Central memory CD8-positive, alpha-beta T cell (primary cell): Measurements from ENCODE around the gene UBE2B.
A peak's percentile ranks its signal among the peaks of the same experiment; 100 is the strongest.
"Not testable (repeated sequence)": the region's sequence is repeated elsewhere in the genome, so short reads cannot be mapped to it uniquely, and the experiment has no call there.

Experiments used
- ATAC-seq: fragments of 150-1000 bp; cut with Tn5 transposase; replicated peaks from 2 replicates; pipeline ENCODE4 v1.10.0; 2022; ENCODE audit warnings: mild to moderate bottlenecking, moderate FRiP score, moderate number of reproducible peaks; ENCODE audit not compliant: poor library complexity, severe bottlenecking; ENCODE audit errors: extremely low read depth
- DNase-seq, 2 donors: peaks; one replicate each; pipeline ENCODE4 v3.0.0; 2021; ENCODE audit warnings: low spot score in 2 of 2
- H3K27ac Mint-ChIP-seq: one replicate; pipeline ENCODE4 v1.8.0; 2022; ENCODE audit warnings: low read depth, mild to moderate bottlenecking, moderate library complexity, mixed read lengths
- H3K27me3 Mint-ChIP-seq: one replicate; pipeline ENCODE4 v1.8.0; 2022; ENCODE audit warnings: mixed read lengths
- H3K36me3 Mint-ChIP-seq: one replicate; pipeline ENCODE4 v1.8.0; 2022; ENCODE audit warnings: mild to moderate bottlenecking, moderate library complexity, mixed read lengths; ENCODE audit not compliant: insufficient read depth
- H3K4me1 Mint-ChIP-seq: one replicate; pipeline ENCODE4 v1.8.0; 2022; ENCODE audit warnings: mixed read lengths
- H3K4me3 Mint-ChIP-seq: one replicate; pipeline ENCODE4 v1.8.0; 2022; ENCODE audit warnings: mild to moderate bottlenecking, moderate library complexity, mixed read lengths
- H3K9me3 Mint-ChIP-seq: one replicate; pipeline ENCODE4 v1.8.0; 2022; ENCODE audit warnings: mixed read lengths

Gene UBE2B

GRCh38 chr5:134370871-134371833 lies at the start of gene UBE2B:
Gene UBE2B (plus strand): TSS chr5:134371569. CDS start chr5:134371596, 27 bp downstream.
- ATAC-seq, result peak; percentile 78
- H3K36me3 Mint-ChIP-seq, result peaks cover 38% of the 10 kb centered on the region
- H3K4me3 Mint-ChIP-seq, result peak within 1 kb of the TSS; percentile 92
- no peaks in the 10 kb centered on the region for H3K27me3 Mint-ChIP-seq
- no peaks in the 10 kb centered on the region for H3K9me3 Mint-ChIP-seq
- peaks cover 42% of the 10 kb centered on the region for H3K4me1 Mint-ChIP-seq
- peak within 1 kb of the TSS; percentile 99 for H3K27ac Mint-ChIP-seq
- peak; percentile 96 to 99 for DNase-seq

- Mint-ChIP-seq H3K36me3 (peaks cover 1% of the 10 kb centered on the region), H3K9me3 (peaks cover 16% of the 10 kb centered on the region), H3K4me1 (no peaks in the 10 kb centered on the region), H3K27me3 (no peaks in the 10 kb centered on the region), H3K4me3 (no peak overlapping the region), H3K27ac (no peak overlapping the region)
- no peak for ATAC-seq
- DNase-seq, result no peak
Measured at GRCh38 chr5:134327327-134327726, 44.0 kb upstream of the UBE2B start.

GRCh38 chr5:134328619-134329018 lies 42.8 kb upstream of the UBE2B start:
- ATAC-seq, result no peak
- Mint-ChIP-seq H3K36me3 (peaks cover 1% of the 10 kb centered on the region), H3K27me3 (no peaks in the 10 kb centered on the region), H3K4me3 (no peak overlapping the region), H3K9me3 (peaks cover 16% of the 10 kb centered on the region), H3K4me1 (no peaks in the 10 kb centered on the region), H3K27ac (no peak overlapping the region)
- no peak for DNase-seq

GRCh38 chr5:134336833-134337232 lies 34.5 kb upstream of the UBE2B start:
- not testable (repeated sequence) for H3K36me3 Mint-ChIP-seq, H3K4me3 Mint-ChIP-seq, H3K27ac Mint-ChIP-seq, DNase-seq, H3K9me3 Mint-ChIP-seq, ATAC-seq, H3K4me1 Mint-ChIP-seq
- peaks cover 28% of the 10 kb centered on the region for H3K27me3 Mint-ChIP-seq

- H3K4me1 Mint-ChIP-seq, H3K9me3 Mint-ChIP-seq, H3K27ac Mint-ChIP-seq, DNase-seq, H3K27me3 Mint-ChIP-seq, ATAC-seq, H3K36me3 Mint-ChIP-seq, H3K4me3 Mint-ChIP-seq: not testable (repeated sequence)
Measured at GRCh38 chr5:134343500-134343899, 27.9 kb upstream of the UBE2B start.

GRCh38 chr5:134345476-134345875 lies 25.9 kb upstream of the UBE2B start:
- H3K27me3 Mint-ChIP-seq, H3K36me3 Mint-ChIP-seq, H3K4me3 Mint-ChIP-seq, ATAC-seq, H3K4me1 Mint-ChIP-seq, DNase-seq, H3K27ac Mint-ChIP-seq, H3K9me3 Mint-ChIP-seq: not testable (repeated sequence)

GRCh38 chr5:134345996-134346395 lies 25.4 kb upstream of the UBE2B start:
- ATAC-seq (no peak), DNase-seq (no peak)
- Mint-ChIP-seq H3K27me3 (no peaks in the 10 kb centered on the region), H3K4me1 (no peaks in the 10 kb centered on the region), H3K4me3 (no peak overlapping the region), H3K27ac (no peak overlapping the region), H3K36me3 (no peaks in the 10 kb centered on the region), H3K9me3 (no peaks in the 10 kb centered on the region)

- no peaks in the 10 kb centered on the region for H3K36me3 Mint-ChIP-seq
- H3K9me3 Mint-ChIP-seq, result no peaks in the 10 kb centered on the region
- no peak for ATAC-seq
- no peaks in the 10 kb centered on the region for H3K27me3 Mint-ChIP-seq
- H3K27ac Mint-ChIP-seq, result no peak overlapping the region
- no peak for DNase-seq
- no peaks in the 10 kb centered on the region for H3K4me1 Mint-ChIP-seq
- no peak overlapping the region for H3K4me3 Mint-ChIP-seq
Measured at GRCh38 chr5:134349463-134349862, 21.9 kb upstream of the UBE2B start.

- Mint-ChIP-seq H3K4me1 (peaks cover 4% of the 10 kb centered on the region), H3K9me3 (no peaks in the 10 kb centered on the region), H3K27me3 (no peaks in the 10 kb centered on the region), H3K36me3 (no peaks in the 10 kb centered on the region), H3K4me3 (no peak overlapping the region), H3K27ac (no peak overlapping the region)
- no peak for DNase-seq
- ATAC-seq, result no peak
Measured at GRCh38 chr5:134355681-134356080, 15.7 kb upstream of the UBE2B start.

GRCh38 chr5:134365604-134366003 lies 5.8 kb upstream of the UBE2B start:
- H3K27me3 Mint-ChIP-seq, result no peaks in the 10 kb centered on the region
- peaks cover 31% of the 10 kb centered on the region for H3K4me1 Mint-ChIP-seq
- no peak overlapping the region for H3K4me3 Mint-ChIP-seq
- H3K9me3 Mint-ChIP-seq, result no peaks in the 10 kb centered on the region
- H3K36me3 Mint-ChIP-seq, result peaks cover 9% of the 10 kb centered on the region
- H3K27ac Mint-ChIP-seq, result peak overlapping the region; percentile 0
- ATAC-seq, result no peak
- DNase-seq, result no peak

GRCh38 chr5:134370311-134370870 lies 978 bp upstream of the UBE2B start:
- ATAC-seq (peak; percentile 10), DNase-seq (no peak)
- Mint-ChIP-seq H3K27ac (peak overlapping the region; percentile 99), H3K27me3 (no peaks in the 10 kb centered on the region), H3K9me3 (no peaks in the 10 kb centered on the region), H3K4me3 (peak overlapping the region; percentile 92), H3K4me1 (peaks cover 47% of the 10 kb centered on the region), H3K36me3 (peaks cover 33% of the 10 kb centered on the region)

GRCh38 chr5:134371834-134372340 lies 518 bp downstream of the UBE2B start:
- Mint-ChIP-seq H3K36me3 (peaks cover 36% of the 10 kb centered on the region), H3K27ac (peak overlapping the region; percentile 99), H3K9me3 (no peaks in the 10 kb centered on the region), H3K27me3 (no peaks in the 10 kb centered on the region), H3K4me3 (peak overlapping the region; percentile 92), H3K4me1 (peaks cover 37% of the 10 kb centered on the region)
- DNase-seq (peak in 1 of 2 donors; percentile 31), ATAC-seq (no peak)

GRCh38 chr5:134373633-134374032 lies 2.3 kb downstream of the UBE2B start:
- Mint-ChIP-seq H3K36me3 (peaks cover 44% of the 10 kb centered on the region), H3K4me3 (peak overlapping the region; percentile 92), H3K4me1 (peaks cover 41% of the 10 kb centered on the region)
- H3K27me3 Mint-ChIP-seq, DNase-seq, H3K9me3 Mint-ChIP-seq, H3K27ac Mint-ChIP-seq, ATAC-seq: not testable (repeated sequence)
